Right atrium auricular region (tissue), 2 donors: Measurements from ENCODE around the gene SNED1. TPM values are rescaled to one million over a fixed set of nuclear protein-coding genes. Genes with fewer than 3 reads are reported as not detected.
"Not testable (repeated sequence)": the region's sequence is repeated elsewhere in the genome, so short reads cannot be mapped to it uniquely, and the experiment has no call there.

Experiments used
- DNase-seq: peaks from one replicate; pipeline ENCODE4 v3.0.0-alpha.2; 2019; ENCODE audit warnings: low spot score
- H3K27ac ChIP-seq, 2 donors: fragments of 200-600 bp; sonication (generic); 1 replicate in 1 of 2; 2 replicates in 1 of 2; pipeline ENCODE4 v1.5.1; 2016 to 2019
- H3K27me3 ChIP-seq, 2 donors: fragments of 200-600 bp; sonication (generic); one replicate each; pipeline versions ENCODE4 v1.5.1 to v1.6.0; 2017 to 2019
- H3K36me3 ChIP-seq: fragments of 200-600 bp; sonication (generic); one replicate; pipeline ENCODE4 v1.5.1; 2016
- H3K4me1 ChIP-seq, 2 donors: fragments of 200-600 bp; sonication (generic); one replicate each; pipeline versions ENCODE4 v1.5.1 to v1.6.0; 2017 to 2019
- H3K4me3 ChIP-seq, 2 donors: fragments of 200-600 bp; sonication (generic); 1 replicate in 1 of 2; 2 replicates in 1 of 2; pipeline ENCODE4 v1.5.1; 2017 to 2019; ENCODE audit warnings: mild to moderate bottlenecking in 1 of 2, moderate library complexity in 1 of 2
- H3K9me3 ChIP-seq, 2 donors: fragments of 200-600 bp; sonication (generic); one replicate each; pipeline ENCODE4 v1.5.1; 2019
- CTCF ChIP-seq, 2 donors: fragments of 200-600 bp; sonication (generic); IDR thresholded peaks; one replicate each; pipeline ENCODE4 v1.5.1; 2019; ENCODE audit warnings: antibody characterized with exemption in 2 of 2
- total RNA-seq, 2 donors: library from RNA; depleted of rRNA; stranded (reverse); fragments of >200 nt; gene quantifications; one replicate each; pipeline ENCODE4 v1.1.0, GENCODE V29; 2016

Gene SNED1
- total RNA-seq, 2 donors from 2014 or later: 9.9 to 16.4 TPM

GRCh38 chr2:241096979-241097378 lies 98.6 kb downstream of the SNED1 start:
- Histone ChIP-seq H3K36me3 (peaks cover 54% of the 10 kb centered on the region), H3K27ac (no peak overlapping the region), H3K4me1 (peaks cover 0 to 10% of the 10 kb centered on the region in 2 donors), H3K27me3 (no peaks in the 10 kb centered on the region), H3K9me3 (no peaks in the 10 kb centered on the region), H3K4me3 (no peak overlapping the region)
- DNase-seq: no peak
- TF ChIP-seq CTCF (IDR thresholded peaks at IDR 0.05): no peak

DNA sequence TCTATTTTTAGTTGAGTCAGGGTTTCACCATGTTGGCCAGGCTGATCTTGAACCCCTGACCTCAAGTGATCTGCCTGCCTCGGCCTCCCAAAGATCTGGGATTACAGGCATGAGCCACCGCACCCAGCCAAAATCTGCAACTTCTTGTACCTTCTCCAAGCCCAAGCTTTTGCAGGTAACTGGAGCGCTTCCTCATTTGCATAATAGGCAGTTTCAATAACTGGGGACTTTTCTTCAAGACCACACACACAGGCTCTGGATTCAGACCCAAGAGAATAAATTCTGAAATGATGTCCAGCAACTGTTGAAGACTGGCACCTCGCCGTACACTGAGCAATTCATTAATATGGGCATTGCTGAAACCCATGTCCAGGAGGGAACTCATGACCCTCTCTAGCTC lies 100.8 kb downstream of the SNED1 start:
- no peak overlapping the region for H3K27ac ChIP-seq
- H3K4me1 ChIP-seq: peaks cover 0 to 18% of the 10 kb centered on the region in 2 donors
- DNase-seq: no peak
- no peak overlapping the region for H3K4me3 ChIP-seq
- peaks cover 31% of the 10 kb centered on the region for H3K36me3 ChIP-seq
- H3K9me3 ChIP-seq: no peaks in the 10 kb centered on the region
- no peaks in the 10 kb centered on the region for H3K27me3 ChIP-seq
- TF ChIP-seq CTCF (IDR thresholded peaks at IDR 0.05): no peak

GRCh38 chr2:241102239-241102803 lies 103.9 kb downstream of the SNED1 start, which contains the start of gene MTERF4:
MTERF4 (minus strand) TSS chr2:241102287; CDS start chr2:241102273, 14 bp downstream.
- Histone ChIP-seq H3K36me3 (peaks cover 3% of the 10 kb centered on the region), H3K4me3 (peak within 1 kb of the TSS; percentile 94 to 97), H3K27ac (peak within 1 kb of the TSS; percentile 75 to 91), H3K4me1 (peaks cover 0 to 18% of the 10 kb centered on the region in 2 donors), H3K27me3 (no peaks in the 10 kb centered on the region), H3K9me3 (no peaks in the 10 kb centered on the region)
- DNase-seq: peak; percentile 85
- peak in 1 of 2 donors; percentile 12 for TF ChIP-seq CTCF (IDR thresholded peaks at IDR 0.05)

DNA sequence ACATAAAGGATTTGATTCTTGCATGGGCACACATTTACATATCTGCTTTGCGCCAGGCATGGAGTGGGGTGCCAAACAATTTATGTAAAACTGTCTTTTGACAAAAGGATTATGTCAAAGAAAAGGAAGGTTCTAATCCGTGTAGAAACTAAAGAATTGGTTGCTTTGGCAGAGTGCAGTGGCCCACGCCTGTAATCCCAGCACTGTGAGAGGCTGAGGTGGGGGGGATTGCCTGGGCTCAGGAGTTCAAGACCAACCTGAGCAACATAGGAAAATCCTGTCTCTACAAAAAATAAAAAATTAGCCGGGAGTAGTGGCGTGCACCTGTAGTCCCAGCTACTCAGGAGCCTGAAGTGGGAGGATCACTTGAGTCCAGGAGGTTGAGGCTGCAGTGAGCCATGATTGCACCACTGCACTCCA lies 104.8 kb downstream of the SNED1 start:
- H3K27ac ChIP-seq: no peak overlapping the region
- no peak for TF ChIP-seq CTCF (IDR thresholded peaks at IDR 0.05)
- H3K27me3 ChIP-seq: no peaks in the 10 kb centered on the region
- peak overlapping the region; percentile 94 to 97 for H3K4me3 ChIP-seq
- DNase-seq: no peak
- H3K36me3 ChIP-seq: no peaks in the 10 kb centered on the region
- peaks cover 0 to 18% of the 10 kb centered on the region in 2 donors for H3K4me1 ChIP-seq
- no peaks in the 10 kb centered on the region for H3K9me3 ChIP-seq

DNA sequence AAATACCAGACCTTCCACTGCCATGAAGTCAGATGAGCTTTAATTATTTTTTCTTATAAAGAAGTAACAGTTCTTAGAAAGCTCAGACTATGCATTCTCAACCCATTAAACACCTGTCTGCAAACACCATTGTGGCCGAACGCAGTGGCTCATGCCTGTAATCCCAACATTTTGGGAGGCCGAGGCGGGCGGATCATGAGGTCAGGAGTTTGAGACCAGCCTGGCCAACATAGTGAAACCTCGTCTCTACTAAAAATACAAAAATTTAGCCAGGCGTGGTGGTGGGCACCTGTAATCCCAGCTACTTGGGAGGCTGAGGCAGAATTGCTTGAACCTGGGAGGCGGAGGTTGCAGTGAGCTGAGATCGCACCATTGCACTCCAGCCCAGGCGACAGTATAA lies 106.2 kb downstream of the SNED1 start:
- not testable (repeated sequence) for H3K36me3 ChIP-seq, H3K9me3 ChIP-seq, H3K4me3 ChIP-seq, H3K27me3 ChIP-seq, H3K27ac ChIP-seq, DNase-seq
- H3K4me1 ChIP-seq: peaks cover 0 to 18% of the 10 kb centered on the region in 2 donors

DNA sequence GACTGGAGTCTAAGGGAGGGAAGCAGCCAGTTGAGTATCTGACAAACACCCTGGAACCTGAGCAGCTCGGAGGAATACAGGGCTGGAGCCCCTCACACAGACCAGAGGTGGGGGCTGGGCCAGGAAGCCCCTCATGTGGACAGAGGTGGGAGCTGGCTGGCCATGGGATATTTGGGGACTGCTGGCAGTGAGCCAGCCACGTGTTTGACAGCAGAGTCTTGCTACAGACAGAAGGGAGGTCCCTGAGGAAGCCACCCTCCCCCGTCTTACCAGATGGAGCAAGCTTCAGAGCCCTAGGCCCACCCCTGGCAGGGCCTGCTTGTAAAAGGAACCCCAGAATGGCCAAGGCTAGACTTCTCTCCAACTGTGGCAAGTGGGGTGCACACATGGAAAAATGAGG lies 107.2 kb downstream of the SNED1 start:
- peaks cover 0 to 18% of the 10 kb centered on the region in 2 donors for H3K4me1 ChIP-seq
- no peaks in the 10 kb centered on the region for H3K36me3 ChIP-seq
- H3K27me3 ChIP-seq: no peaks in the 10 kb centered on the region
- no peak overlapping the region for H3K27ac ChIP-seq
- TF ChIP-seq CTCF (IDR thresholded peaks at IDR 0.05): no peak
- no peak for DNase-seq
- no peak overlapping the region for H3K4me3 ChIP-seq
- H3K9me3 ChIP-seq: no peaks in the 10 kb centered on the region
